T-cell (primary cell): ENCODE results near the gene APCDD1. TPM values are rescaled to one million over a fixed set of nuclear protein-coding genes. Genes with fewer than 3 reads are reported as not detected.

Experiments
- ATAC-seq, 4 experiments: fragments of 200-7000 bp in 3 of 4; fragments of 150-1000 bp in 1 of 4; cut with Tn5 transposase; replicated peaks in 1 of 4; 1 replicate in 3 of 4; 2 replicates in 1 of 4; pipeline ENCODE4 v1.10.0; 2021; ENCODE audit warnings: moderate library complexity in 3 of 4, mild to moderate bottlenecking in 2 of 4, moderate number of reproducible peaks in 1 of 4
- CTCF ChIA-PET, 2 donors: fragments of 300-600 bp; sonication (Branson Sonifier 250); formaldehyde crosslinking; loops; one replicate each; lab custom pipeline; 2022; ENCODE audit warnings: antibody characterized with exemption in 2 of 2; lab: Charles Lee
- POLR2A ChIA-PET, 2 donors: fragments of 300-600 bp; sonication (Branson Sonifier 250); formaldehyde crosslinking; loops; one replicate each; lab custom pipeline; 2022; ENCODE audit warnings: antibody characterized with exemption in 2 of 2; lab: Charles Lee
- DNase-seq, 35 experiments: peaks; one replicate each; pipeline versions ENCODE4 v3.0.0 to v3.0.0-alpha.2; 2013 to 2023
- H3K27ac ChIP-seq: one replicate; pipeline ENCODE4 v1.5.1; 2013; ENCODE audit warnings: low read length
- H3K27me3 ChIP-seq, 2 experiments: replicated peaks in 1 of 2; 1 replicate in 1 of 2; 2 replicates in 1 of 2; pipeline versions ENCODE4 v1.6.1 to v1.7.0; 2013; ENCODE audit warnings: low read length in 1 of 2, mixed read lengths in 1 of 2; ENCODE audit not compliant: control insufficient read depth in 2 of 2, insufficient read depth in 2 of 2; ENCODE audit errors: extremely low read depth in 1 of 2
- H3K36me3 ChIP-seq, 2 donors: 1 replicate in 1 of 2; 2 replicates in 1 of 2; pipeline versions ENCODE4 v1.6.1 to v1.7.0; 2013; ENCODE audit warnings: low read length in 1 of 2; ENCODE audit not compliant: control insufficient read depth in 2 of 2, insufficient read depth in 1 of 2; ENCODE audit errors: extremely low read depth in 1 of 2
- H3K4me1 ChIP-seq, 2 experiments: 1 replicate in 1 of 2; 2 replicates in 1 of 2; pipeline versions ENCODE4 v1.6.1 to v1.7.0; 2013; ENCODE audit warnings: low read length in 2 of 2, mixed read lengths in 1 of 2; ENCODE audit not compliant: insufficient read depth in 2 of 2, control insufficient read depth in 1 of 2; ENCODE audit errors: extremely low read depth in 1 of 2
- H3K4me3 ChIP-seq, 2 donors: 1 replicate in 1 of 2; 2 replicates in 1 of 2; pipeline versions ENCODE4 v1.5.1 to v1.7.0; 2013; ENCODE audit warnings: mild to moderate bottlenecking in 2 of 2, low read length in 1 of 2, moderate library complexity in 1 of 2; ENCODE audit not compliant: control insufficient read depth in 1 of 2; ENCODE audit errors: extremely low read depth in 1 of 2
- H3K9me3 ChIP-seq: 2 replicates; pipeline ENCODE4 v1.7.0; 2013
- H3K27ac Mint-ChIP-seq, 2 donors: one replicate each; pipeline ENCODE4 v1.8.0; 2020 to 2021; ENCODE audit warnings: mild to moderate bottlenecking in 2 of 2, mixed read lengths in 2 of 2
- H3K27me3 Mint-ChIP-seq, 2 donors: one replicate each; pipeline ENCODE4 v1.8.0; 2021 to 2022; ENCODE audit warnings: mixed read lengths in 2 of 2
- H3K36me3 Mint-ChIP-seq: one replicate; pipeline ENCODE4 v1.8.0; 2021; ENCODE audit warnings: mixed read lengths
- H3K4me1 Mint-ChIP-seq, 3 donors: one replicate each; pipeline ENCODE4 v1.8.0; 2020 to 2022; ENCODE audit warnings: mixed read lengths in 3 of 3, mild to moderate bottlenecking in 1 of 3
- H3K4me3 Mint-ChIP-seq, 3 donors: one replicate each; pipeline ENCODE4 v1.8.0; 2020 to 2022; ENCODE audit warnings: mild to moderate bottlenecking in 3 of 3, mixed read lengths in 3 of 3, moderate library complexity in 3 of 3
- H3K9me3 Mint-ChIP-seq, 3 donors: one replicate each; pipeline ENCODE4 v1.8.0; 2020 to 2022; ENCODE audit warnings: mixed read lengths in 3 of 3
- WGBS: methylation state at CpG from one replicate; pipeline ENCODE4 v1.1.5; 2013; ENCODE audit warnings: missing lambda C conversion rate; ENCODE audit not compliant: insufficient coverage; 5-methylcytosine and 5-hydroxymethylcytosine counted together
- total RNA-seq, 35 experiments: library from RNA in 6 of 35; stranded (reverse) in 6 of 35; fragments of 120-200 nt in 1 of 35; gene quantifications; one replicate each; pipeline versions ENCODE4 v1.2.1 to v1.2.4 and lab custom pipeline; 2013 to 2026

APCDD1 gene
- total RNA-seq, 5 donors from 2014 or later (not counting 1 experiment from before 2014, with no cell fraction given) = 0.32 to 0.62 (median 0.38) TPM; not detected in 2

- Mint-ChIP-seq H3K27me3 (no peaks in the 10 kb centered on the region), H3K4me3 (no peak overlapping the region), H3K36me3 (no peaks in the 10 kb centered on the region), H3K4me1 (peaks cover 12 to 18% (median 13%) of the 10 kb centered on the region in 3 donors), H3K9me3 (no peaks in the 10 kb centered on the region), H3K27ac (no peak overlapping the region)
- ChIA-PET CTCF (no interaction called here), POLR2A (no interaction called here)
- WGBS = 33% methylated on average over 2 of the region's 3 CpGs
- Histone ChIP-seq H3K36me3 (no peaks in the 10 kb centered on the region), H3K27ac (no peak overlapping the region), H3K4me3 (no peak overlapping the region), H3K4me1 (peaks cover 9 to 11% of the 10 kb centered on the region in 2 experiments), H3K9me3 (no peaks in the 10 kb centered on the region), H3K27me3 (peaks cover 0 to 5% of the 10 kb centered on the region in 2 experiments)
- ATAC-seq (no peak), DNase-seq (no peak)
Measured at GRCh38 chr18:10486362-10486761, 31.9 kb downstream of the APCDD1 start.

DNA sequence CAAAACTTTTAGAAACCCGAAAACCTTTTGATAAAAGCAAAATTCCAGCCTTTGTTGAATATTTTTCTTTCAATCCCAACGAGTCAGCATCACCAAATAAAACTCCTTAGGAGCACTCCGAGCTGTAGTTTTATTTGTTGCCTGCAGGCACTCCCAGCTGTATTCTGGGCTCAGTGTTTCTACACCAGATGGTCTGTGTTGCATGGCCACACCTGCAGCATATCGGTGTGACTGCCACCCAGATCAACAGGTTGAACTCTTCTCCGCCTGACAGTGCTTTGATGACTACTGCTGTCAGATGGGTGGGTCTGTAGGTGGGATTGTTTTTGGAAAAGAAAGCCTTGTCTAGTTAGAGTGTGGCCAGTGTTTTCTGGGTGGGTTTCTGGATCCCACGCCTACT lies 32.7 kb downstream of the APCDD1 start:
- peaks cover 0 to 5% of the 10 kb centered on the region in 2 experiments for H3K27me3 ChIP-seq
- no peak overlapping the region for H3K27ac Mint-ChIP-seq
- H3K4me1 ChIP-seq = peaks cover 9 to 11% of the 10 kb centered on the region in 2 experiments
- H3K4me3 ChIP-seq = no peak overlapping the region
- ATAC-seq (no peak), DNase-seq (no peak)
- no peaks in the 10 kb centered on the region for H3K27me3 Mint-ChIP-seq
- H3K36me3 Mint-ChIP-seq = no peaks in the 10 kb centered on the region
- no peaks in the 10 kb centered on the region for H3K36me3 ChIP-seq
- H3K4me1 Mint-ChIP-seq = peaks cover 12 to 18% (median 13%) of the 10 kb centered on the region in 3 donors
- 65% methylated on average over 6 of the region's 6 CpGs for WGBS
- POLR2A ChIA-PET = no interaction called here
- no peak overlapping the region for H3K27ac ChIP-seq
- H3K4me3 Mint-ChIP-seq = no peak overlapping the region
- H3K9me3 Mint-ChIP-seq = no peaks in the 10 kb centered on the region
- CTCF ChIA-PET = no interaction called here
- no peaks in the 10 kb centered on the region for H3K9me3 ChIP-seq

DNA sequence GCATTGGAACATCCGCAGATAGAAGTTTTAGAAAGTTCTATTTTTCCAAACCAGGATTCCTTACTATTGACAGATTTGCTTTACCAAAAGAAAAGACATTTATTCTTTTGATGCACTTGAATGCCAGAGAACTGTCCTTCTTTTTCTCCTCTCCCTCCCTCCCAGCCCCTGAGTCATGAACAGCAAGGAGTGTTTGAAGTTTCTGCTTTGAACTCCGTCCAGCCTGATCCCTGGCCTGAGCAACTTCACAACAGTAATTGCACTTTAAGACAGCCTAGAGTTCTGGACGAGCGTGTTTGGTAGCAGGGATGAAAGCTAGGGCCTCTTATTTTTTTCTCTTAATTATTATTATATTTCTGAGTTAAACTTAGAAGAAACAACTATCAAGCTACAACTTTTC lies 33.6 kb downstream of the APCDD1 start:
- H3K27ac Mint-ChIP-seq = no peak overlapping the region
- ATAC-seq (no peak), DNase-seq (no peak)
- no peak overlapping the region for H3K4me3 ChIP-seq
- POLR2A ChIA-PET = no interaction called here
- peaks cover 12 to 15% (median 13%) of the 10 kb centered on the region in 3 donors for H3K4me1 Mint-ChIP-seq
- H3K27me3 Mint-ChIP-seq = no peaks in the 10 kb centered on the region
- H3K27ac ChIP-seq = no peak overlapping the region
- no peak overlapping the region for H3K4me3 Mint-ChIP-seq
- 100% methylated on average over 1 of the region's 4 CpGs for WGBS
- no peaks in the 10 kb centered on the region for H3K36me3 Mint-ChIP-seq
- no peaks in the 10 kb centered on the region for H3K9me3 Mint-ChIP-seq
- H3K9me3 ChIP-seq = no peaks in the 10 kb centered on the region
- peaks cover 0 to 5% of the 10 kb centered on the region in 2 experiments for H3K27me3 ChIP-seq
- H3K4me1 ChIP-seq = peaks cover 7 to 8% of the 10 kb centered on the region in 2 experiments
- CTCF ChIA-PET = no interaction called here
- no peaks in the 10 kb centered on the region for H3K36me3 ChIP-seq

DNA sequence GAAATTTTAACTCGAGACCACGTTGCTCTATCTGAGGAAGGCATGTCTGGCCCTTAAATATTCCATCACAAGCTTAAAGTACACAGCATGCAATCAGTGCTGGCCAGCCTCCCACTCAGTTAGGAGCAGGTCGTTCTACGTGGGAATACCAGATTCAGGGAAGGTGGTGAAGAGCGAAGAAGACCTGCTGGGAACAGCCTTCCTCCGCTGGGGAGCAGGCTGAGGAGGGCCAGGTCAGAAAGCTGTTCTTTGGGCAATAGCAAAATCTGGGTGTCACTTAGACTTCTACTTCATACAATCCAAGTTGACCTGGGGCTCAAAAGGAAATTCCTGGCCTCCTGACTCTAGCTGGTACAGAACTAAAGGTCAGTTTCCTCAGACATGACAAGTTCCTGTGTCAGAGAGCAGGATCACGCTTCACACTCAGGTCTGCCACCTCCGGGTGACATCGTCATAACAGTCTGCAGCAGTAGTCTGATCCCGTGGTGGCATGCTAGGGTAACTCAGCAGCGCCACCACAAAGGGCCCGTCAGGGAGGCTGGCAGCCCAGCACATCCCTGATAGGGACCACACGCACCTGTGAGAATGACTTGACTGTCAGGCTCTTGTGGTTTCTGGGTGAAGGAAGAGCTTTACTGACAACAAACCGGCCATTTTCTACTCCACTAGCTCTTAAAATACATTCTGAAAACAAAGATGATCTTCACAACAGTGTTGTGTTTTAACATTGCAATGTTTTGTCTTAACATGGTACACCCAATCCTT lies 36.1 kb downstream of the APCDD1 start:
- ChIA-PET CTCF (interaction anchor here (0.7 to 1.8 kb wide), 4 partner anchors 12 to 190 kb away, joined by 3 to 6 read pairs (median 4); partner anchors contain the start of gene NAPG (in 1 of the 2)), POLR2A (interaction anchor here in 1 of 2 donors (0.6 kb wide), 1 partner anchor 1180 kb away, joined by 3 read pairs; no protein-coding TSS in a partner anchor)
- Histone ChIP-seq H3K36me3 (no peaks in the 10 kb centered on the region), H3K4me1 (peaks cover 3 to 7% of the 10 kb centered on the region in 2 experiments), H3K27ac (no peak overlapping the region), H3K27me3 (peaks cover 0 to 3% of the 10 kb centered on the region in 2 experiments), H3K9me3 (no peaks in the 10 kb centered on the region), H3K4me3 (no peak overlapping the region)
- H3K36me3 Mint-ChIP-seq = no peaks in the 10 kb centered on the region
- WGBS = 52% methylated on average over 10 of the region's 14 CpGs
- peak overlapping the region in 1 of 2 donors; percentile 70 for H3K27ac Mint-ChIP-seq
- DNase-seq = peak; percentile 18 to 76 (median 53)
- ATAC-seq = peak; percentile 91 to 100 (median 98)
- H3K4me3 Mint-ChIP-seq = no peak overlapping the region
- peaks cover 0 to under 1% of the 10 kb centered on the region in 2 donors for H3K27me3 Mint-ChIP-seq
- no peaks in the 10 kb centered on the region for H3K9me3 Mint-ChIP-seq
- peaks cover 9 to 12% (median 10%) of the 10 kb centered on the region in 3 donors for H3K4me1 Mint-ChIP-seq

DNA sequence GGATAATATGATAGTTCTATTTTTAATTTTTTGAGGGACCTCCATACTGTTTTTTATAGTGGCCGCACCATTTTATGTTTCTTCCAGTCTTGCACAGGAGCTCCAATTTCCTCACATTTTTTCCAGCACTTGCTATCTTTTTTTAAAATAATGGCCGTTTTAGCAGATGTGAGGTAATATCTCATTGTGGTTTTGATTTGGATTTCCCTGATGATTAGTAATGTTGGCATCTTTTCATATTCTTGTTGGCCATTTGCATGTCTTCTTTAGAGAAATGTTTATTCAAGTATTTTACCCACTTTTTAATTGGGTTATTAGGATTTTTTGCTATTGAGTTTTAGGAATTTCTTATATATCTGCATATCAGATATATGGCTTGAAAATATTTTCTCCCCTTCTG lies 41.5 kb downstream of the APCDD1 start:
- POLR2A ChIA-PET = no interaction called here
- CTCF ChIA-PET = no interaction called here
- H3K4me1 Mint-ChIP-seq = peaks cover under 1 to 11% (median 8%) of the 10 kb centered on the region in 3 donors
- no peak overlapping the region for H3K27ac Mint-ChIP-seq
- peaks cover 0 to 3% (median 0%) of the 10 kb centered on the region in 3 donors for H3K9me3 Mint-ChIP-seq
- H3K27me3 ChIP-seq = peaks cover 0 to 2% of the 10 kb centered on the region in 2 experiments
- peaks cover 0 to 9% of the 10 kb centered on the region in 2 donors for H3K27me3 Mint-ChIP-seq
- peaks cover 0 to 8% of the 10 kb centered on the region in 2 experiments for H3K4me1 ChIP-seq
- WGBS = no CpG with 5 or more reads among the region's 2 CpGs
- no peaks in the 10 kb centered on the region for H3K36me3 Mint-ChIP-seq
- ATAC-seq = no peak
- H3K36me3 ChIP-seq = no peaks in the 10 kb centered on the region
- no peak for DNase-seq
- H3K4me3 ChIP-seq = no peak overlapping the region
- H3K9me3 ChIP-seq = no peaks in the 10 kb centered on the region
- H3K4me3 Mint-ChIP-seq = no peak overlapping the region
- H3K27ac ChIP-seq = no peak overlapping the region

DNA sequence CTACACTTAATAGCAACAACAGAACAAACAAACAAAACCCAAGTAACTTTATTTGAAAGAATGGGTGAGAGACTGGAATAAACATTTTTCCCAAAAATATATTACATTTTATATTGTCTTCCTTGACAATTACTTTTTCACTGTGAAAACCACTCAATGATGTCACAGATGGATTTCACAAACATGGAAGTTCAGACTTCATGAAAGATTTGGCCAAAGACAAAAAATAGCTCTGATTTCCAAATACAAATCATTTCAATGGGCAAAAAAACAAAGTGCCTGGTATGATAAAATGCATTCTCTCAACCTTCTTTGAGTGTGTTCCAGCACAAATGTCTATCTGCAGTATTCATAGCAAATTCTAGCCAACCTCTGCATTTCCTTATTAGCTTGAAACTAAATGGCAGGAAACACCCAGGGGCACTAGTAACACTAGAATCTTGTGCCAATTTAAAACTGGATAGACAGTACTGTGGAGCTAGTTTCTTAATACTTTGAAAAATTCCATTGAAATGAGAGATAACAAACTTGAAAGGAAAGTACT lies 42.8 kb downstream of the APCDD1 start:
- no peaks in the 10 kb centered on the region for H3K36me3 ChIP-seq
- H3K27ac ChIP-seq = no peak overlapping the region
- Mint-ChIP-seq H3K4me1 (peaks cover 0 to 8% (median 6%) of the 10 kb centered on the region in 3 donors), H3K4me3 (no peak overlapping the region), H3K36me3 (no peaks in the 10 kb centered on the region), H3K9me3 (peaks cover 0 to 3% (median 0%) of the 10 kb centered on the region in 3 donors), H3K27me3 (peaks cover 0 to 10% of the 10 kb centered on the region in 2 donors), H3K27ac (no peak overlapping the region)
- peaks cover 0 to 8% of the 10 kb centered on the region in 2 experiments for H3K4me1 ChIP-seq
- no peak overlapping the region for H3K4me3 ChIP-seq
- no peaks in the 10 kb centered on the region for H3K9me3 ChIP-seq
- H3K27me3 ChIP-seq = peaks cover 0 to 2% of the 10 kb centered on the region in 2 experiments
- ChIA-PET CTCF (no interaction called here), POLR2A (interaction anchor here in 1 of 2 donors (0.6 kb wide), 1 partner anchor 423 kb away, joined by 4 read pairs; no protein-coding TSS in a partner anchor)
- ATAC-seq (no peak), DNase-seq (no peak)
